HG02610 (cell line): ENCODE data around the gene SAA4.
"Not testable (repeated sequence)": the region's sequence is repeated elsewhere in the genome, so short reads cannot be mapped to it uniquely, and the experiment has no call there.

Experiments used
- ATAC-seq: cut with Tn5 transposase; IDR thresholded peaks from one replicate; pipeline ENCODE4 v1.9.1; 2021; ENCODE audit warnings: mild to moderate bottlenecking, moderate library complexity; ENCODE audit not compliant: unreplicated experiment

SAA4 gene

DNA sequence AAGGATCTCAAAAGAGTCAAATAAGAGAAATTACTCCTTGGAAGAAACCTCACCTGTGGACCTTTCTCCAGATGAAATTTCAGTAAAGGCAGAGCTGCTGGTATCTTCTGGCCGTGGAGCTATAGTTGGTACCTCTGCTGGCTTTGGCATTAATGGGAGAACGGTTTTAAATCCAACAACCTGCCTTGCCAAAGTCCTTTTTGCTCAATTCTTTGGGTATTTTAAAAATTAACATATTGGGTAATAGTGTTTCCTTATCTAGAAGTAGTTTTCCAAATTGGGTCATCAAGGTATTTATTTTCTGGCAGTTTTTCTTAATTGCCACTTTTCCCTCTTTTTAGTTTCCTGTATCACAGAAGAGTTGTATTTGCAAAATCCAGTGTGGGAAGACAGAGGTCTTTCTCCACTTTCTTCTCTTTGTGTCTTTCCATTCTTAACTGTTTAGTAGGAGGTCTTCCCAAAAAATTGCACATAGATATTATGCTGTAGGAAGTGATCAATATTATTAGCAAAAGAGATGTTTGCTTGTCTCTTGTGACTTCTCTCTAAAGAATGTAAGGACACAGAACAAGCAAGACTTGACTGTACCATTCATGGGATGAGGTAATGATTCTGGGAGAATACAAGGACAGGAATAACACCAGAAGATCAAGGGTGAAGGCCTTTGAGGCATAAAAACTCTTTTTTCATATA is at the start of gene SAA4:
Gene SAA4, minus strand, starts transcription at position 139 of the 693 bp plus-strand sequence. CDS start 876 bp downstream, outside the sequence.
- no peak for ATAC-seq

- no peak for ATAC-seq
Measured at GRCh38 chr11:18285841-18286240, 49.2 kb upstream of the SAA4 start.

- no peak for ATAC-seq
Measured at GRCh38 chr11:18282626-18283025, 46.0 kb upstream of the SAA4 start.

GRCh38 chr11:18280438-18281045 is 43.9 kb upstream of the SAA4 start:
- ATAC-seq, result peak; percentile 89

GRCh38 chr11:18277565-18278271 is 41.1 kb upstream of the SAA4 start:
- ATAC-seq, result no peak

DNA sequence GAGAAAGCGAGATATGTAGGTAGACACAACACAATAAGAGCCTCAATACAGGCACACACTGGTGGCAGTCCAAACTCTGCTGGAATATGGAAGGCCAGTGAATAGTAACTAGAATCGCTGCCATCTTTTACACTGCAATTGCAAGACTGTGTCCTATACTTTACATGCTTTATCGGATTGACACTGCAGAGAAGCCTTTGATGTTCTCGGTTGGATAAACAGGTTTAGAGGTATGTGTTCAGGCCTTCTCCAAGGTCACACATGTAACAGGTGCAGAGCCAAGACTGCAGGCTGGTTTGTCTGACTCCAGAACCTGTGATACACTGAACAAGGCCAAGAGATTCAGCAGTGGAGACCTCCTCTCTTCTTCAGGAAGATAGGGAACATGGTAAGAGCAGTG is 34.6 kb upstream of the SAA4 start:
- ATAC-seq, result no peak

DNA sequence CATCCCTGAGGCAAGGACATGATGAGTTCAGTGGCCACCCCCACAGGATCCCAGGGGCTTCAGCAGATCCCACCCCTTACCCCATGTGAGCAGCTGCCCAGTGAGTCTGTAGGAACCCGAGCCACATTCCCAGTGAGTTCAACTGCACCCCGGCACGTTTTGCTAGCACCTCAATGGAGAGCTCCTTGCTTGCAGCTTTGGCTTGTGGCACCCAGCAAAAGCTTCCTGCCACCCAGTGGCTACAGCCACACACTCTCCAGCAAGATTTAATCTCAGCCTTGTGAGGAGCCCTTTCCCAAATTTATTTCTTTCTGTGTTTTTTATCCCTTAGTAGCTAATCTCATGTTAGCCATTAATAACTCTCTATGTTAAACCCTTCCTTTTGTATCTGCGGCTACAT is 33.5 kb upstream of the SAA4 start:
- ATAC-seq, result no peak

- ATAC-seq, result not testable (repeated sequence)
Measured at GRCh38 chr11:18269252-18269651, 32.6 kb upstream of the SAA4 start.

DNA sequence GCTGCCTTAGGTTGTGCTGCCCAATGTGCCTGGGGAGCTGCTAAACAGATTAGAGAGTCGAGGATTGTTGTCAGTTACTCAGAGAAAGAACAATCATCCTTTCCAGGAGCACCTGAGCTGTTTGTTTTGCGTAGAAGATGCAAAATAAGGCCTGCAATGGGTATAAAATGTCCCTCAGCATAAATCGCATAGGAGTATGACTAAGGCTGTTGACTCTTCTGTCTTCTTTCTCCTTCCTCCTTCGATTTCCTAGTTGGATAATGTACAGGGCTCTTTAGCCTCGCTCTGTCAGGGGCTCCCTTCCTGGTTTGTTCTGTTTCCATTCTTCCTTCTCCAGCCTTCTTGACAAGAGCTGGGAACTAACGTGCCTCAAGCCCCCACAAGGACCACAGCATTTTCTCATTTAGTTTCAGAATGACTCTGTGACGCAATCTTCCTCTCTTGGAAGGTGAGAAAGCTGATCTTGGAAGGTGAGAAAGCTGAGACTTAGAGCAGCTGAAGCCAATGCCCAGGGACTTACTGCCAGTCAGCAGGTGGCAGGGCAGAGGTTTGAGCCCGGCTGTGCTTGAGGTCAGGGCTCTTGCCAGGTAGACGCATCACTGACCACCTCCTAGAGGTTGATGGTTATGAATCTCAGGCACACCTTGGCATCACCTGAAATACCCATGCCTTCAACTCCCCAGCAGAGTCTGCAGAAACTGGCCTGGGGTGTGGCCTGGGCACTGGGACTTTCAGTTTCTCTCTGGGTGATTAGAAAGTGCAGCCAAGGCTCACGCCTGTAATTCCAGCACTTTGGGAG is 30.9 kb upstream of the SAA4 start:
- ATAC-seq, result peak; percentile 64

DNA sequence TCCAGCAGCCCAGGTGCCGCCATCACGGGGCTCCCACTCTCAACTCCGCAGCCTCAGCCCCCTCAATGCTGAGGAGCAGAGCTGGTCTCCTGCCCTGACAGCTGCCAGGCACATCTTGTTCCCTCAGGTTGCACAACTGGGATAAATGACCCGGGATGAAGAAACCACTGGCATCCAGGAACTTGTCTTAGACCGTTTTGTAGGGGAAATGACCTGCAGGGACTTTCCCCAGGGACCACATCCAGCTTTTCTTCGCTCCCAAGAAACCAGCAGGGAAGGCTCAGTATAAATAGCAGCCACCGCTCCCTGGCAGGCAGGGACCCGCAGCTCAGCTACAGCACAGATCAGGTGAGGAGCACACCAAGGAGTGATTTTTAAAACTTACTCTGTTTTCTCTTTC is 29.3 kb upstream of the SAA4 start, which contains the start of gene SAA1:
Gene SAA1, plus strand, starts transcription at position 316 of the 400 bp plus-strand sequence. CDS start 624 bp downstream, outside the sequence.
- no peak for ATAC-seq

- no peak for ATAC-seq
Measured at GRCh38 chr11:18264677-18265555, 28.3 kb upstream of the SAA4 start.

DNA sequence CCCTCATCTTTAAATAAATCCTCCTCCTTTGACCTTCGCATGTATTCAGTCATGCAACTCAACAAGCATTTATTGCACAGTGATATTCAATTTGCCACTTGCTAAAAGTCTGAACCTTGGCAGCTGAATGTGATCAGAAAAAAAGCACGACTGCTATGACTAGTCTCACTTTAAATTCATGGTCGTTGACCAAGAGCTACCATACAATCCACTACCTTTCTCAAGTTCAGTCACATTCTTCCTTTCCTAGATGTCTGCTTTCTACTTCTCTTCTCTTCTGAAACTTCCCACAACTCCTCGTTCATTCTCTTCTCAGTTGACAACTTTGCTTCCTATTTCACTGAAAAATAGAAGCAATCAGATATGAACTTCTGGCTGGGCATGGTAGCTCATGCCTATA is 27.4 kb upstream of the SAA4 start:
- ATAC-seq, result peak; percentile 41

DNA sequence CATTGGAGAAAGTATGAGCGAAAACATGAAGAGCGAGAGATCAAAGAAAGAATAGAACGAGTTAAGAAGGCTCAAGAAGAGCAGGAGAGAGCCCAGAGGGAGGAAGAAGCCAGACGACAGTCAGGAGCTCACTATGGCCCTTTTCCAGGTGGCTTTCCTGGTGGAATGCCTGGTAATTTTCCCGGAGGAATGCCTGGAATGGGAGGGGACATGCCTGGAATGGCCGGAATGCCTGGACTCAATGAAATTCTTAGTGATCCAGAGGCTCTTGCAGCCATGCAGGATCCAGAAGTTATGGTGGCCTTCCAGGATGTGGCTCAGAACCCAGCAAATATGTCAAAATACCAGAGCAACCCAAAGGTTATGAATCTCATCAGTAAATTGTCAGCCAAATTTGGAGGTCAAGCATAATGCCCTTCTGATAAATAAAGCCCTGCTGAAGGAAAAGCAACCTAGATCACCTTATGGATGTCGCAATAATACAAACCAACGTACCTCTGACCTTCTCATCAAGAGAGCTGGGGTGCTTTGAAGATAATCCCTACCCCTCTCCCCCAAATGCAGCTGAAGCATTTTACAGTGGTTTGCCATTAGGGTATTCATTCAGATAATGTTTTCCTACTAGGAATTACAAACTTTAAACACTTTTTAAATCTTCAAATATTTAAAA is 26.2 kb upstream of the SAA4 start:
- ATAC-seq, result not testable (repeated sequence)

GRCh38 chr11:18261721-18262120 is 25.1 kb upstream of the SAA4 start:
- no peak for ATAC-seq

GRCh38 chr11:18259259-18259658 is 22.7 kb upstream of the SAA4 start:
- no peak for ATAC-seq

- no peak for ATAC-seq
Measured at GRCh38 chr11:18254781-18255361, 18.3 kb upstream of the SAA4 start.

GRCh38 chr11:18253778-18254338 is 17.3 kb upstream of the SAA4 start:
- no peak for ATAC-seq

DNA sequence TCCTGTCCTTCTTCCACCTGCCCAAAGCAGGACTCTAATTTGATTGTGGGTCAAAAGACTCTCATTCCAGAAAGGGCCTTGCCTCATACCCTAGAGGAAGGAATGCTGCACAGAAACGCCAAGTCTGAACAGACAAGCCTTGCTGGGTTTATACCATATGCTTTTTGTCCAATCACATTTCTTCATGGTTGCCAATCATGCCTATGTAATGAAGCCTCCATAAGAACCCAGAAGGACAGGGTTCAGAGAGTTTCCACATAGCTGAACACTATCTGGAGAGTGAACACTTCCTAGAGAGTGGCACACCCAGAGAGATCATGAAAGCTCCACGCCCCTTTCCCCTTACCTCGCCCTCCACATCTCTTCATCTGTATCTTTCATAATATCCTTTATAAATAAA is 16.6 kb upstream of the SAA4 start:
- ATAC-seq, result no peak

DNA sequence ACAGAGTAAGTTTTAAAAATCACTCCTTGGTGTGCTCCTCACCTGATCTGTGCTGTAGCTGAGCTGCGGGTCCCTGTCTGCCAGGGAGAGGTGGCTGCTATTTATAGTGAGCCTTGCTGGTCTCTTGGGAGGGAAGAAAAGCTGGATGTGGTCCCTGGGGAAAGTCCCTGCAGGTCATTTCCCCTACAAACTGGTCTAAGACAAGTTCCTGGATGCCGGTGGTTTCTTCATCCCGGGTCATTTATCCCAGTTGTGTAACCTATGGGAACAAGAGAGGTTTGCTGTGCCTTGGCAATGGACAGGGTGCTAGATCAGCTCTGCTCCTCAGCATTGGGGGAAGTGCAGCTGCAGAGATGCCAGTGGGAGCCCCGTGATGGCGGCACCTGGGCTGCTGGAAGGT is 12.0 kb upstream of the SAA4 start, which contains the start of gene SAA2:
Gene SAA2, minus strand, starts transcription at position 108 of the 400 bp plus-strand sequence. CDS start 657 bp downstream, outside the sequence.
- no peak for ATAC-seq
